HAP-1 (cell line): Measurements from ENCODE around the gene SMCO1.
"Not testable (repeated sequence)": the region's sequence is repeated elsewhere in the genome, so short reads cannot be mapped to it uniquely, and the experiment has no call there.

ENCODE experiments used
- DNase-seq, 2 experiments: peaks; one replicate each; pipeline ENCODE4 v3.0.0-alpha.2; 2016 to 2020; ENCODE audit warnings: low spot score in 2 of 2
- H3K27me3 ChIP-seq: fragments of 250-450 bp; sonication (Bioruptor Pico); 2 replicates; pipeline ENCODE4 v1.5.1; 2020; ENCODE audit warnings: low read depth, mild to moderate bottlenecking, moderate library complexity
- H3K36me3 ChIP-seq: fragments of 250-450 bp; sonication (Bioruptor Pico); replicated peaks from 2 replicates; pipeline ENCODE4 v1.5.1; 2020; ENCODE audit warnings: mild to moderate bottlenecking
- H3K4me1 ChIP-seq: fragments of 250-450 bp; sonication (Bioruptor Pico); 2 replicates; pipeline ENCODE4 v1.5.1; 2020; ENCODE audit warnings: mild to moderate bottlenecking
- H3K4me3 ChIP-seq: fragments of 250-450 bp; sonication (Bioruptor Pico); 2 replicates; pipeline ENCODE4 v1.5.1; 2020; ENCODE audit warnings: mild to moderate bottlenecking, moderate library complexity
- H3K9me3 ChIP-seq: fragments of 250-450 bp; sonication (Bioruptor Pico); 2 replicates; pipeline ENCODE4 v1.5.1; 2020; ENCODE audit warnings: mild to moderate bottlenecking, moderate library complexity
- in situ Hi-C: fragments of 300-500 bp; cut with MboI; formaldehyde crosslinking; loops from 3 replicates; pipeline ENCODE4 v1.14.3; 2020; ENCODE audit warnings: low sequenced_read_pairs, inconsistent platforms, mixed read lengths

SMCO1 gene

DNA sequence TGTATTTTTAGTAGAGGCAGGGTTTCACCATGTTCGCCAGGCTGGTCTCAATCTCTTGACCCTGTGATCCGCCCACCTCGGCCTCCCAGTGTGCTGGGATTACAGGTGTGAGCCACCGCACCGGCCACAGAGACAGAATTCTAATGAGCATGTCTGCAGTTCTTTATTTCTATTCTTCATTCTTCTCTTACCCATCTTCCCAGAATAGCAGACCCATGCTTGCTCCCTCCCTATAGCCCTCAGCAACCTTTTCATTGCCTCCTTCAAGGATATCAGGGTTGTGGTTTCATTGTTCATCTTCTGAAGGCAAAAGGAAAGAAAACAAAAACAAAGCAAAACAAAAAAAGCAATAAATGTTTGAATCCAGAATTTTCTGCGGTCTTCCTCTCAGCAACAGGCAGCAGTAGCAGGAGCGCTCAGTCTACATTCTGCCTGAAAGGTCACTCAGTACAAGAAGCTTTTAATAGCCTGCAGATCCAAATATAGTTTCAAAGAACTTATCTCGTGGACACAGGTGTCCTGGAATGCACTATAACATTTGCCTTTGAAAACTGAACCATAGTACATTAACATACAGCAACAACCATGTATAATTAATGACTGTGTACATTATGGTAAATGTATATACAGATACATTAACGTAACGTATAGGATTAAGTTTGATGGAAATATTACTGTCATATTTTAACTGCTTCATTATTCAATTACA is at the start of gene SMCO1:
Gene SMCO1, minus strand, starts transcription at position 434 of the 709 bp plus-strand sequence. Its CDS starts 137 bp downstream, at position 297.
- Histone ChIP-seq H3K4me3 (no peak within 1 kb of the TSS), H3K4me1 (peaks cover 17% of the 10 kb centered on the region), H3K9me3 (peaks cover 8% of the 10 kb centered on the region; the same call in 1 of the 2 replicates), H3K36me3 (no peaks in the 10 kb centered on the region), H3K27me3 (no peaks in the 10 kb centered on the region)
- DNase-seq: no peak
- in situ Hi-C loops: loop anchor here (25.0 kb wide), 2 partner anchors 428 to 803 kb away; partner anchors contain the start of genes MUC20 and TFRC

DNA sequence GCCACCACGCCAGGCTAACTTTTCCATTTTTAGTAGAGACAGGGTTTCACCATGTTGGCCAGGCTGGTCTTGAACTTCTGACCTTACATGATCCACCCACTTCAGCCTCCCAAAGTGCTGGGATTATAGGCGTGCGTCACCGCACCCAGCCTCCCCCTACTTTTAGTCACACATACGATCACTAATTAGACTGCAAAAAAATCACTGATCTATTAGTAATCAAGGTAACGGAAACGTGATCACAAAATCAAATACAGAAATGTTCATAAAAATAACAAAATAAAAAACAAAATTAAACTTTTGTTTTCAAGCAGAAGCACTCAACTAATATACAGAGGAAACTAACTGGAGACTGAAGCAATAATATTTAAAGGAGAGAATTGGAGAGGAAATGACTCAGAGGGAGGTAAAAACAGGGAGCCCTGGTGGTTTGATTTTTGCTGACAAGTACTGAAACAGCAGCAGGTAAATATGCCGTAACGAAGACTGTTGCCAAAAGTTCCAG is 48.6 kb upstream of the SMCO1 start:
- no peaks in the 10 kb centered on the region for H3K27me3 ChIP-seq
- H3K4me3 ChIP-seq: no peak overlapping the region
- H3K36me3 ChIP-seq: peaks cover 6% of the 10 kb centered on the region; the same call in 1 of the 2 replicates
- in situ Hi-C loops: no loop called here
- H3K9me3 ChIP-seq: no peaks in the 10 kb centered on the region
- H3K4me1 ChIP-seq: peaks cover 4% of the 10 kb centered on the region; the same call in 1 of the 2 replicates
- DNase-seq: no peak

GRCh38 chr3:196559826-196560225 is 44.7 kb upstream of the SMCO1 start:
- Histone ChIP-seq H3K4me3 (no peak overlapping the region), H3K36me3 (no peaks in the 10 kb centered on the region; the same call in 1 of the 2 replicates)
- no peak for DNase-seq

DNA sequence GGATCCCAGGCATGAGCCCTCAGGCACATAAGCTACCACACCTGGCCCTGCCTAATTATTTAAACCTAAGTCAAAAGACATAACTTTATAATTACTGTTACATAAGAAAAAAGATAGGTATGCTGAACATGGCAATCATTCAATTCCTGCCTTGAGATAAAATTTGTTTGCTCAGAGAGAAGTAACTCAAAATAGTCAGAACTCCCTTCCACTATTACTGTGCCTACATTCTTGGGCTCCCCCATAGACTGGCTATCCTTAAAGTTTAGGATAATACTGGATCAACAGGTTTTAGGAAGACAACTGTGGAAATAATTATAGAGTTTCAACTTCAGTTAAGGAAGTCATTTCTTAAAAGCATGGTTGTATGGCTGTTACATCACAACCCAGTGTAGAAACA is 43.3 kb upstream of the SMCO1 start:
- H3K9me3 ChIP-seq: no peaks in the 10 kb centered on the region
- no peak for DNase-seq
- in situ Hi-C loops: no loop called here
- no peaks in the 10 kb centered on the region for H3K4me1 ChIP-seq
- H3K27me3 ChIP-seq: no peaks in the 10 kb centered on the region
- no peaks in the 10 kb centered on the region; the same call in none of the 2 replicates for H3K36me3 ChIP-seq
- H3K4me3 ChIP-seq: no peak overlapping the region

More at GRCh38 chr3:196559826-196560225, 44.7 kb upstream of the SMCO1 start:
- in situ Hi-C loops: no loop called here
- Histone ChIP-seq H3K4me1 (no peaks in the 10 kb centered on the region), H3K27me3 (no peaks in the 10 kb centered on the region), H3K9me3 (no peaks in the 10 kb centered on the region)

- in situ Hi-C loops: no loop called here
- no peaks in the 10 kb centered on the region for H3K27me3 ChIP-seq
- no peaks in the 10 kb centered on the region for H3K9me3 ChIP-seq
- H3K4me3 ChIP-seq: no peak overlapping the region
- no peak for DNase-seq
- no peaks in the 10 kb centered on the region for H3K4me1 ChIP-seq
- H3K36me3 ChIP-seq: peaks cover 4% of the 10 kb centered on the region
Measured at GRCh38 chr3:196557236-196557635, 42.1 kb upstream of the SMCO1 start.

DNA sequence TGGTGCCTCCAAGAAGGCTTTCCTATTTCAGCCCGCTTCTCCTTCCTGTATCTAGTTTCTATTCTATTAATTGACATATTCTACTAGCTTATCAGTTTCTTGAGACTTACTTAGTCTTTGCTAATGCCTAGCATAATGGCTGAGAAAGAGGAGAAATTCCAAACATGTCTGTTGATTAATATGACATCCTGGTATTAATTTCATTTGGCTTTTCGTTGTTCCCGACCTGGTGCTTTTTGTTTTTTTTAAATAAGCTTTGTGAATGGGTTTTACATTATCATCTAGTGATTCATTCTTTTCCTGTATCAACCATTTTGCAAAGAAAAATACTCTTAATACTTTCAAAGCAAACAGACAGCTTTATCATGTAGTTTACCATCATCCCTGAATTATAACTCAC is 40.1 kb upstream of the SMCO1 start:
- no peaks in the 10 kb centered on the region for H3K27me3 ChIP-seq
- peaks cover 4% of the 10 kb centered on the region for H3K36me3 ChIP-seq
- in situ Hi-C loops: no loop called here
- H3K4me1 ChIP-seq: no peaks in the 10 kb centered on the region
- no peak for DNase-seq
- H3K9me3 ChIP-seq: peaks cover 3% of the 10 kb centered on the region
- H3K4me3 ChIP-seq: no peak overlapping the region

- in situ Hi-C loops: no loop called here
- H3K36me3 ChIP-seq: peaks cover 4% of the 10 kb centered on the region; the same call in 1 of the 2 replicates
- DNase-seq: no peak
- peaks cover 12% of the 10 kb centered on the region for H3K9me3 ChIP-seq
- no peaks in the 10 kb centered on the region for H3K27me3 ChIP-seq
- H3K4me1 ChIP-seq: no peaks in the 10 kb centered on the region
- no peak overlapping the region for H3K4me3 ChIP-seq
Measured at GRCh38 chr3:196554205-196554604, 39.1 kb upstream of the SMCO1 start.

DNA sequence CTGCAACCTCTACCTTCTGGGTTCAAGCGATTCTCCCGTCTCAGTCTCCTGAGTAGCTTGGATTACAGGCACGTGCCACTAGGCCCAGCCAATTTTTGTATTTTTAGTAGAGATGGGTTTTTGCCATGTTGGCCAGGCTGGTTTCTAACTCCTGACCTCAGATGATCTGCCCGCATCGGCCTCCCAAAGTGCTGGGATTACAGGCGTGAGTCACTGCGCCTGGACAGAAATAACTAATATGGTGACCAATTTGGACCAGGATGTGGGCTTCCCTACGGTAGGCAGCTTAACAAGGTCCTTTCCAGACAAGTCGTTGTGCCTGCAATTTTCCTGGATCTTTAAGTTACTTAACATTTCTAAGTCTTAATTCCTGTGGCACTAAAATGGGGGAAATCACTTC is 38.4 kb upstream of the SMCO1 start:
- in situ Hi-C loops: no loop called here
- Histone ChIP-seq H3K4me1 (no peaks in the 10 kb centered on the region), H3K4me3 (no peak overlapping the region), H3K36me3 (peaks cover 4% of the 10 kb centered on the region; the same call in 1 of the 2 replicates), H3K9me3 (peaks cover 17% of the 10 kb centered on the region), H3K27me3 (no peaks in the 10 kb centered on the region)
- no peak for DNase-seq

GRCh38 chr3:196552253-196552652 is 37.1 kb upstream of the SMCO1 start:
- Histone ChIP-seq H3K9me3 (peaks cover 19% of the 10 kb centered on the region), H3K27me3 (no peaks in the 10 kb centered on the region), H3K36me3 (peaks cover 4% of the 10 kb centered on the region; the same call in 1 of the 2 replicates), H3K4me3 (no peak overlapping the region), H3K4me1 (no peaks in the 10 kb centered on the region)
- in situ Hi-C loops: no loop called here
- no peak for DNase-seq

DNA sequence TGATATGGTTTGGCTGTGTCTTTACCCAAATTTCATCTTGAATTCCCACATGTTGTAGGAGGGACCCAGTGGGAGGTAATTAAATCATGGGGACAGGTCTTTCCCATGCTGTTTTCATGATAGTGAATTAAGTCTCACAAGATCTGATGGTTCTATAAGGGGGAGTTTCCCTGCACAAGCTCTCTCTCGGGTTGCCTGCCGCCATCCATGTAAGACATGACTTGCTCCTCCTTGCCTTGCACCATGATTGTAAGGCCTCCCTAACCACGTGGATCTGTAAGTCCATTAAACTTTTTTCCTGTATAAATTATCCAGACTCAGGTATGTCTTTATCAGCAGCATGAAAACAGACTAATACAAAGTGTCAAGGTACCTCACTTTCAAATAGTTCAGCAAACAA is 35.0 kb upstream of the SMCO1 start:
- H3K4me3 ChIP-seq, H3K4me1 ChIP-seq, H3K36me3 ChIP-seq, DNase-seq, H3K27me3 ChIP-seq, in situ Hi-C loops: not testable (repeated sequence)
- peaks cover 19% of the 10 kb centered on the region for H3K9me3 ChIP-seq

GRCh38 chr3:196549312-196549711 is 34.2 kb upstream of the SMCO1 start:
- H3K4me3 ChIP-seq, H3K27me3 ChIP-seq, H3K4me1 ChIP-seq, in situ Hi-C loops, H3K36me3 ChIP-seq, DNase-seq: not testable (repeated sequence)
- peaks cover 19% of the 10 kb centered on the region for H3K9me3 ChIP-seq

- in situ Hi-C loops: no loop called here
- DNase-seq: no peak
- Histone ChIP-seq H3K27me3 (no peaks in the 10 kb centered on the region), H3K9me3 (peaks cover 19% of the 10 kb centered on the region), H3K4me1 (no peaks in the 10 kb centered on the region), H3K36me3 (no peaks in the 10 kb centered on the region), H3K4me3 (no peak overlapping the region)
Measured at GRCh38 chr3:196547067-196547466, 31.9 kb upstream of the SMCO1 start.

GRCh38 chr3:196546537-196546936 is 31.4 kb upstream of the SMCO1 start:
- no peaks in the 10 kb centered on the region for H3K36me3 ChIP-seq
- no peak for DNase-seq
- in situ Hi-C loops: no loop called here
- no peaks in the 10 kb centered on the region for H3K27me3 ChIP-seq
- H3K9me3 ChIP-seq: peaks cover 19% of the 10 kb centered on the region
- no peaks in the 10 kb centered on the region for H3K4me1 ChIP-seq
- H3K4me3 ChIP-seq: no peak overlapping the region

DNA sequence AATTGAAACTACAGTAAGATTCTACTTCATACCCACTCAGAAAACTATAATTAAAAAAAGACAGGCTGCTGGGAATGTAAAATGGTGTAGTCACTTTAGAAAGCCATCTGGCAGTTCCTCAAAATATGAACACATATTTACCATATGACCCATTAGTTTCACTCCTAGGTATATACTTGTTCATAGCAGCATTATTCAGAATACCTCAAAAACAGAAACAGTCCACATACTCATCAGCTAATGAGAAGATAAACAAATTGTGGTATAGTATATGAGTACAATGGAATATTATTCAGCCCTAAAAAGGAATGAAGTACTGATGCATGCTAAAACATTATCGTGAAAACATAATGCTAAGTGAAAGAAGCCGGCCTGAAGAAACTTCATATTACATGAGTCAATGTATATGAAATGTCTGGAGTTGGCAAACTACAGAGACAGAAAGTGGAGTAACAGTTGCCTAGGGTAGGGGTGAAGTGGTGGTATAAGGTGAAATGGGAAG is 29.4 kb upstream of the SMCO1 start:
- no peaks in the 10 kb centered on the region for H3K36me3 ChIP-seq
- no peak for DNase-seq
- no peak overlapping the region for H3K4me3 ChIP-seq
- in situ Hi-C loops: no loop called here
- no peaks in the 10 kb centered on the region for H3K4me1 ChIP-seq
- H3K9me3 ChIP-seq: peaks cover 10% of the 10 kb centered on the region
- no peaks in the 10 kb centered on the region for H3K27me3 ChIP-seq
